Activated naive CD4-positive, alpha-beta T cell treated with anti-CD3 and anti-CD28 coated beads for 36 hours (primary cell): Measurements from ENCODE around the gene ATP6V1G3. TPM values are rescaled to one million over a fixed set of nuclear protein-coding genes. Genes with fewer than 3 reads are reported as not detected.

ENCODE experiments used
- CTCF ChIA-PET: fragments of 350-600 bp; sonication (Branson Sonifier 250); formaldehyde crosslinking; loops from one replicate; lab custom pipeline; 2021; ENCODE audit warnings: antibody characterized with exemption; lab: Charles Lee
- DNase-seq: peaks from one replicate; pipeline ENCODE4 v3.0.0-alpha.2; 2020
- H3K27ac Mint-ChIP-seq: one replicate; pipeline ENCODE4 v1.8.0; 2021; ENCODE audit warnings: mild to moderate bottlenecking, mixed read lengths
- H3K27me3 Mint-ChIP-seq: one replicate; pipeline ENCODE4 v1.8.0; 2021; ENCODE audit warnings: low read depth, mixed read lengths
- H3K36me3 Mint-ChIP-seq: one replicate; pipeline ENCODE4 v1.8.0; 2021; ENCODE audit warnings: low read depth, mixed read lengths
- H3K4me1 Mint-ChIP-seq: one replicate; pipeline ENCODE4 v1.8.0; 2021; ENCODE audit warnings: low read depth, mixed read lengths
- H3K4me3 Mint-ChIP-seq: one replicate; pipeline ENCODE4 v1.8.0; 2021; ENCODE audit warnings: mild to moderate bottlenecking, moderate library complexity, mixed read lengths
- H3K9me3 Mint-ChIP-seq: one replicate; pipeline ENCODE4 v1.8.0; 2021; ENCODE audit warnings: mixed read lengths
- intact Hi-C: fragments of 100-400 bp; cut with micrococcal nuclease; formaldehyde crosslinking; loops from one replicate; pipeline ENCODE4 v1.15.1; 2023
- total RNA-seq, 2 experiments: library from RNA; stranded (reverse); gene quantifications; one replicate each; pipeline ENCODE4 v1.2.3, GENCODE V29; 2021

ATP6V1G3 gene
- total RNA-seq, 2 experiments from 2014 or later: not detected

- H3K9me3 Mint-ChIP-seq: no peaks in the 10 kb centered on the region
- H3K36me3 Mint-ChIP-seq: no peaks in the 10 kb centered on the region
- H3K4me3 Mint-ChIP-seq: peak overlapping the region; percentile 75
- intact Hi-C loops: loop anchor here (1.0 to 5.0 kb wide), 11 partner anchors 23 to 1032 kb away; partner anchors contain the start of gene NEK7
- peak; percentile 21 for DNase-seq
- CTCF ChIA-PET: interaction anchor here (0.9 to 2.3 kb wide), 6 partner anchors 82 to 165 kb away, joined by 3 to 6 read pairs (median 4); no protein-coding TSS in a partner anchor
- H3K27me3 Mint-ChIP-seq: no peaks in the 10 kb centered on the region
- H3K4me1 Mint-ChIP-seq: peaks cover 57% of the 10 kb centered on the region
- H3K27ac Mint-ChIP-seq: peak overlapping the region; percentile 92
These were observed 19.8 kb downstream of the ATP6V1G3 start for GRCh38 chr1:198520524-198521254.

DNA sequence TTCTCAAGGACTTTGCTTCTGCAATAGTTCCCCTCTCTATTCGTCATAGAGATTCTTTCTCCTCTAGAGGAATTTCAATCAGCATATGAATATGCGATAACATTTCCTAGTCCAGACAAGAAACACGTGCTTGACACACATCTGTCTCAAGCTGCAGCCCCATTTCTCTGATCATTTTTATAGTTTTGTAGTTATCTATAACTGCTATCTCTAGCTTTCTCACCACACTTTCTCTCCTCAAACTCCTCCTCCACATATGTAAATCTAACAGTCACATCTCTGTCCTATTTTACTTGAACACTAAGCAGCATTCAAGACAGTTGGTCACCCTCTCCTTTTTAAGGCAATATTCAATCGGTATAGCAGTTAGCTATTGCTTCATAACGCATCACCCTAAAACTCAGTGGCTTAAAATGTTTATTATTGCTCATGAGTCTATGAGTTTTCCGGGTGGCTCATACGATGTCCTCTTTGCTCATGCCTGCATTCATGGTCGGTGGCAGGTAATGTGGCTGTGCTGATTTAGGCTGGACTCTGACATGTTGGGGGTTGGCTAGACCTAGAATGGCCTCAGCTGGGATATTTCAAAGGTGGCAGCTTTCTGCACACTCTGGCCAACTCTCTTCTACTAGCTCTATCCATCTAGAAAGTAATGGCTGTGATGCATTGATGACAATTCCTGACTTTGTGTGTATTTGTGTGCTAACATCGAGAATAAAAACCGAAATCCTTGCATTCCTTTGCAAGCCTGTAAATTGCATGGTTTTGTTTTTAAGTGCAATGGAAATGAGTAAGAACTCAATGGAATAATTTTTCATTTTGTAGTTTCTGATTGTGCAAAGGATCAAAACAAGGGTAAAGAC is 20.6 kb downstream of the ATP6V1G3 start:
- no peak for DNase-seq
- Mint-ChIP-seq H3K27me3 (no peaks in the 10 kb centered on the region), H3K27ac (peak overlapping the region; percentile 92)

DNA sequence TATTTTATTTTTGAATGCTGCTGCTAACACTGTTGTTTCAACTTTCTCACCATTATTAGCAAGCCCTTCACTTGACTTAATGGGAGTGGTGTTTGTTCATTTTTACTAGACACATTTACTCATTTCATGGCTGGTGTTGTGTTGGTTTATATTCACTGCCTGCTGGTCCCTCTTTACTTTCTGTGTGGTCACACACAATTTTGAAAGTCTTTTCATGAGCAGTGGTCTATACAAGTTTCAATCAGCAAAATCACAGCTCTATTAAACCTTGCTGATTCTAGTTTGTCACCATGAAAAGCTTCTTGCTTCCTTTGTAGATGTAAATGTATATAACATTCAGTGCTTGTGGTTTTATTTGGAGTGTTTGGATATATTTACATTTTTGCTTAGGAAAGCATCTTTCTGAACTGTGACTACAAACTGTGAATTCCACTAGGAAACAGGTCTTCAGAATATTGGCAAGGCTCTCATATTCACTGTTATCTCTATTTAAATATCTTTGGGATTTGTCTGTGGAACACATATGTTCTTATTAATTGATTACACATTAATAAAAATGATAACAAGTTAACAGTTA is 22.8 kb downstream of the ATP6V1G3 start:
- CTCF ChIA-PET: no interaction called here
- intact Hi-C loops: no loop called here
- H3K27me3 Mint-ChIP-seq: no peaks in the 10 kb centered on the region
- H3K4me3 Mint-ChIP-seq: no peak overlapping the region
- DNase-seq: no peak
- no peak overlapping the region for H3K27ac Mint-ChIP-seq
- no peaks in the 10 kb centered on the region for H3K36me3 Mint-ChIP-seq
- H3K9me3 Mint-ChIP-seq: no peaks in the 10 kb centered on the region
- peaks cover 42% of the 10 kb centered on the region for H3K4me1 Mint-ChIP-seq

More for the DNA sequence above, 20.6 kb downstream of the ATP6V1G3 start:
- H3K9me3 Mint-ChIP-seq: no peaks in the 10 kb centered on the region
- H3K36me3 Mint-ChIP-seq: no peaks in the 10 kb centered on the region
- H3K4me1 Mint-ChIP-seq: peaks cover 55% of the 10 kb centered on the region
- intact Hi-C loops: loop anchor here (1.0 to 5.0 kb wide), 11 partner anchors 23 to 1032 kb away; partner anchors contain the start of gene NEK7
- CTCF ChIA-PET: interaction anchor here (0.9 to 2.3 kb wide), 5 partner anchors 89 to 166 kb away, joined by 3 to 6 read pairs (median 3); no protein-coding TSS in a partner anchor
- H3K4me3 Mint-ChIP-seq: peak overlapping the region; percentile 75

- H3K27me3 Mint-ChIP-seq: no peaks in the 10 kb centered on the region
- intact Hi-C loops: no loop called here
- no peak overlapping the region for H3K27ac Mint-ChIP-seq
- no peak for DNase-seq
- peaks cover 14% of the 10 kb centered on the region for H3K4me1 Mint-ChIP-seq
- H3K9me3 Mint-ChIP-seq: peaks cover 9% of the 10 kb centered on the region
- CTCF ChIA-PET: no interaction called here
- no peak overlapping the region for H3K4me3 Mint-ChIP-seq
- H3K36me3 Mint-ChIP-seq: no peaks in the 10 kb centered on the region
These were observed 40.4 kb downstream of the ATP6V1G3 start for GRCh38 chr1:198500096-198500495.

DNA sequence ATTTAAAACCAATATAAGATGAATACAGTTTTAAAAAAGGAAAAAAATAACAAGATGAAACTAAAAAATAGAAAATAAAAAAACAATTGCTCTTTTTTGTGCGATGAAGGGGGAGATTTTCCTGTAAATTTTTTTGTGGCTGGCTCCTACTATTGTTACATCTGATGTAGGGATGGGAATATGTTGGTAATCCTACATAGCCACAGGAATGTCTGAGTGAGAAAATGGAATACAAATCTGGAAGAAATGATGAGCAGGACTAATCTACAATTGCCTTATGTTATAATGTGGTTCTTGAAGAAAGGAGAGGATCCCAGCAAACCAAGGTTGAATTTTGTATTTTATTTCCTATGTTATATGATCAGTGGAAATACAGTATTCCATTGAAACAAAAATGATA is 40.9 kb downstream of the ATP6V1G3 start:
- DNase-seq: no peak
- CTCF ChIA-PET: no interaction called here
- Mint-ChIP-seq H3K27ac (no peak overlapping the region), H3K4me3 (no peak overlapping the region), H3K36me3 (no peaks in the 10 kb centered on the region), H3K9me3 (peaks cover 9% of the 10 kb centered on the region), H3K4me1 (peaks cover 14% of the 10 kb centered on the region), H3K27me3 (no peaks in the 10 kb centered on the region)
- intact Hi-C loops: no loop called here

- no peak for DNase-seq
- peaks cover 14% of the 10 kb centered on the region for H3K4me1 Mint-ChIP-seq
- no peak overlapping the region for H3K4me3 Mint-ChIP-seq
- no peak overlapping the region for H3K27ac Mint-ChIP-seq
- intact Hi-C loops: no loop called here
- no peaks in the 10 kb centered on the region for H3K27me3 Mint-ChIP-seq
- CTCF ChIA-PET: interaction anchor here (1.5 kb wide), 1 partner anchor 18 kb away, joined by 4 read pairs; no protein-coding TSS in a partner anchor
- no peaks in the 10 kb centered on the region for H3K36me3 Mint-ChIP-seq
- H3K9me3 Mint-ChIP-seq: peaks cover 9% of the 10 kb centered on the region
These were observed 41.6 kb downstream of the ATP6V1G3 start for GRCh38 chr1:198498881-198499280.

- Mint-ChIP-seq H3K4me3 (no peak overlapping the region), H3K4me1 (peaks cover 14% of the 10 kb centered on the region), H3K27ac (no peak overlapping the region), H3K27me3 (no peaks in the 10 kb centered on the region), H3K36me3 (no peaks in the 10 kb centered on the region), H3K9me3 (peaks cover 3% of the 10 kb centered on the region)
- intact Hi-C loops: no loop called here
- CTCF ChIA-PET: interaction anchor here (1.5 kb wide), 1 partner anchor 17 kb away, joined by 4 read pairs; no protein-coding TSS in a partner anchor
- DNase-seq: no peak
These were observed 42.4 kb downstream of the ATP6V1G3 start for GRCh38 chr1:198498103-198498385.

GRCh38 chr1:198497326-198498102 is 43.0 kb downstream of the ATP6V1G3 start:
- Mint-ChIP-seq H3K27ac (no peak overlapping the region), H3K9me3 (peaks cover 3% of the 10 kb centered on the region), H3K4me3 (no peak overlapping the region), H3K4me1 (peaks cover 14% of the 10 kb centered on the region), H3K36me3 (no peaks in the 10 kb centered on the region), H3K27me3 (no peaks in the 10 kb centered on the region)
- intact Hi-C loops: loop anchor here (1.0 kb wide), 1 partner anchor 23 kb away; no protein-coding TSS in a partner anchor
- CTCF ChIA-PET: interaction anchor here (1.5 kb wide), 2 partner anchors 17 to 30 kb away, joined by 4 read pairs; no protein-coding TSS in a partner anchor
- DNase-seq: no peak

DNA sequence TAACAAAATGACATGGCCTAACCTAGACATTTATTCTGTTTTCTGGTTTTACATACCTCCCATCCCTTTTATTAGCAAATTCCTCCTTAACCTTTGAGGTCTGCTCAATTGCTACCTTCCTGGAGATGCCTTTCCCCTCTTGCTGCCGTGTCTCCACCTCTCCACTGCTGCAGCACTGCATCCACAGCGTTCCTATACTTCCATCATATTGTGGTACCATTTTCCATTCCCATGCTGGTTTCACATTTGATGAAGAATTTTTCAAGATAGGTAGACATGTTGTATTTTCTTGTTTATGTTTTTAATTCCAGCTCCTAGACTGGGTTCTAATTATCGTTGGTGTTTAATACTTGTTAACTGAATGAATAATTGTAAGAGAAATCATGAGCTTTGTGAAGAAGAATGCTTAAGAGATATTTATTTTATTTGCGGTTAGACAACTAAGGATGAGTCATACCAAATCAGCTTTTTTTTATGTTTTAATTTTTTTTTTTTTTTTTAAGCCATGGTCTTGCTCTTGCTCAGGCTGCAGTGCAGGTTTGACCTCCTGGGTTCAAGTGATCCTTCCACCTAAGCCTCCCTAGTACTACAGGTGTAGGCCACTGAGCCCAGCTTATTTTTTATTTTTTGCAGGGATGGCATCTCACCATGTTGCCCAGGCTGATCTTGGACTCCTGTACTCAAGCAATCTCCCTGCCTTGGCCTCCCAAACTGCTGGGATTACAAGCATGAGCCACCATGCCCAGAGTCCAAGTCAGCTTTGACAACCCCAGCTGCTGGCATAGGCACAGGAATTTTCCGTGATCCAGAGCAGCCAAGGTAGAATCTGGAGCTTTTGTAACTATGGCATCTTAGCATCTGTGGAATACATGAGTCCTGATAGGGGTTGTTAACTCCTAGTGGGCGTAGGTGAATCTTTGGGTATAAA is 44.0 kb downstream of the ATP6V1G3 start:
- CTCF ChIA-PET: interaction anchor here (0.6 to 1.5 kb wide), 4 partner anchors 29 to 932 kb away, joined by 3 to 4 read pairs (median 4); no protein-coding TSS in a partner anchor
- H3K9me3 Mint-ChIP-seq: peaks cover 3% of the 10 kb centered on the region
- no peaks in the 10 kb centered on the region for H3K27me3 Mint-ChIP-seq
- no peaks in the 10 kb centered on the region for H3K36me3 Mint-ChIP-seq
- peaks cover 14% of the 10 kb centered on the region for H3K4me1 Mint-ChIP-seq
- H3K27ac Mint-ChIP-seq: no peak overlapping the region
- H3K4me3 Mint-ChIP-seq: no peak overlapping the region
- intact Hi-C loops: loop anchor here (1.0 kb wide), 1 partner anchor 24 kb away; no protein-coding TSS in a partner anchor
- no peak for DNase-seq

DNA sequence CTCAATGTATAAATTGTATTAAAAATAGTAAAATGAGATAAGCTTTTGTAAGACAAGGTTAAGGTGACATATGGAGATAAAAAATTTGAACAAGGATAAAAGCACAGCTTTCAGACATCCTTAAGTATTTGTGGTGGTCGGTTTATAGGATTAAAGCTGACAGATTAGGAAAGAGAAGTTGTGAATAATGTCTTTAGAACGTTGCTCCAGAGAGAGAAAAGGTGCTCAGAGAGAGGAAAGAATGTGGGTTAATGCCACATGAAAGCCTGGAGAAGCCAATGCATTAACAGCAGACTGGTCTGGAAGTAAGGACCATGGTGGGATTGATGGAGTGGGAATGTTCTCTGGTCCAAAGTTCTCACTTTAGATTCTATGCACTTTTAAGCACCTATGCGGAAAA is 44.8 kb downstream of the ATP6V1G3 start:
- DNase-seq: no peak
- H3K27me3 Mint-ChIP-seq: no peaks in the 10 kb centered on the region

More for the DNA sequence above, 44.8 kb downstream of the ATP6V1G3 start:
- Mint-ChIP-seq H3K36me3 (no peaks in the 10 kb centered on the region), H3K4me3 (no peak overlapping the region), H3K4me1 (peaks cover 14% of the 10 kb centered on the region), H3K9me3 (no peaks in the 10 kb centered on the region), H3K27ac (no peak overlapping the region)
- CTCF ChIA-PET: interaction anchor here (0.6 kb wide), 1 partner anchor 931 kb away, joined by 3 read pairs; no protein-coding TSS in a partner anchor
- intact Hi-C loops: no loop called here
